ENCODE results near the gene MOB1A. TPM values are rescaled to one million over a fixed set of nuclear protein-coding genes. Genes with fewer than 3 reads are reported as not detected.

MOB1A gene
- total and polyA plus RNA-seq, 2 of the 13 experiments (the other 11 are each of a cell fraction or from before 2014, with no cell fraction given): 48.2 to 139 TPM

GRCh38 chr2:74146929-74147726, 31.6 kb downstream of the MOB1A start (continued):
- 0 out of 2 replicates have a peak, but pooled peaks have one; percentile 20 for TF ChIP-seq SNAPC2 (CRISPR knock-in tag; IDR thresholded peaks at IDR 0.05)
- TF ChIP-seq NCOA2 (CRISPR knock-in tag; IDR thresholded peaks at IDR 0.05): peak; percentile 15; the same call in 1 of the 2 replicates
- TF ChIP-seq ATF4 (CRISPR knock-in tag; IDR thresholded peaks at IDR 0.05): no peak
- peak; percentile 9; the same call in 1 of the 2 replicates for TF ChIP-seq KAT7 (CRISPR knock-in tag; IDR thresholded peaks at IDR 0.05; ENCODE audit: borderline replicate concordance)
- TF ChIP-seq MED1 (CRISPR knock-in tag; IDR thresholded peaks at IDR 0.05): no peak
- 0 out of 2 replicates have a peak, but pooled peaks have one; percentile 27 for TF ChIP-seq ZNF616 (CRISPR knock-in tag; IDR thresholded peaks at IDR 0.05; ENCODE audit: low read depth)
- 0 out of 2 replicates have a peak, but pooled peaks have one; percentile 21 for TF ChIP-seq ZC3H4 (CRISPR knock-in tag; IDR thresholded peaks at IDR 0.05; ENCODE audit: borderline replicate concordance)

GRCh38 chr2:74142340-74142739, 36.3 kb downstream of the MOB1A start:
- Histone ChIP-seq H3K27me3 (ENCODE audit: control insufficient read depth in 1 of 2, insufficient read depth in 2 of 2, low read length in 2 of 2) (no peaks in the 10 kb centered on the region; a peak in 1 of 5 replicates), H3K79me2 (ENCODE audit: insufficient read depth, low read length) (peaks cover 12% of the 10 kb centered on the region), H4K20me1 (ENCODE audit: insufficient read depth, low read length) (no peaks in the 10 kb centered on the region), H3K9ac (ENCODE audit: insufficient read depth, low read depth, low read length) (no peak overlapping the region), H2AFZ (ENCODE audit: low read length) (no peak overlapping the region), H3K36me3 (replicated peaks in 1 of 2; ENCODE audit: control insufficient read depth in 1 of 2, insufficient read depth in 2 of 2, low read length in 2 of 2) (peaks cover 5 to 28% of the 10 kb centered on the region in 2 experiments; a peak in 4 of 5 replicates), H3K4me2 (ENCODE audit: low read depth, low read length) (no peak overlapping the region), H3K27ac (ENCODE audit: extremely low read length, insufficient read depth, low read length) (no peak overlapping the region), H3K9me3 (ENCODE audit: low read length) (no peaks in the 10 kb centered on the region), H3K4me1 (ENCODE audit: insufficient read depth, low read length) (peaks cover 16% of the 10 kb centered on the region), H3K4me3 (replicated peaks in 1 of 3; ENCODE audit: insufficient read depth in 1 of 3, low read depth in 2 of 3, low read length in 3 of 3) (no peak overlapping the region)
- ChIA-PET POLR2A (no interaction called here), CTCF (ENCODE audit: low intra/inter-chr PET ratio, low total read pairs) (no interaction called here)
- DNase-seq (ENCODE audit: low spot score) (no peak), ATAC-seq (peak; percentile 37; the same call in 2 of the 3 replicates), FAIRE-seq (peak; percentile 71)
- intact Hi-C loops (cut with micrococcal nuclease; ENCODE audit: unreplicated experiment) (no loop called here), in situ Hi-C loops (cut with HindIII; ENCODE audit: extremely low pct_ligation_motif_present, low pct_unique_long_range_greater_than_20kb) (loop anchor here (25.0 kb wide), 1 partner anchor 305 kb away; the partner anchor contains the start of gene STAMBP)
- WGBS (ENCODE audit: low lambda C conversion rate): 94% methylated on average over 6 of the region's 6 CpGs
- BruUV-seq (replicated peaks): no TSS peak
- no peak for TF ChIP-seq RBAK (CRISPR knock-in tag; IDR thresholded peaks at IDR 0.05)
- TF ChIP-seq STAG1 (CRISPR knock-in tag; IDR thresholded peaks at IDR 0.05): peak; percentile 16; the same call in 1 of the 2 replicates
